ENCODE data around the gene ARMH2. TPM values are rescaled to one million over a fixed set of nuclear protein-coding genes. Genes with fewer than 3 reads are reported as not detected.

The ARMH2 gene
- polyA plus RNA-seq, 3 donors = 0.34 to 0.71 TPM; not detected in 1

DNA sequence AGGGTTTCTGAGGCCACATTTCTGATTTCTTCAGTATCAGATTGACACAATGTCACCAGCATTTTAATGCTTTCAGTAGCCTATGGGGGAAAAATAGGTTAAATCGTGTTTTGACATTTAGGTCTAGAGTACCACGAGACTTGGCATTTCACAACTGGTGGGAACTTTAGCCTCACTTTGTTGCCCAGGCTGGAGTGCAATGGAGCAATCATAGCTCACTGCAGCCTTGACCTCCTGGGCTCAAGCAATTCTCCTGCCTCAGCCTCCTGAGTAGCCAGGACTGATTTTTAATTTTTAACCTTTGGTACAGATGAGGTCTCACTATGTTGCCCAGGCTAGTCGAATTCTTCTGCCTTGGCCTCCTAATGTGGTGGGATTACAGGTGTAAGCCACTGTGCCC is 11.0 kb upstream of the ARMH2 start:
- no peak overlapping the region for H3K27ac Mint-ChIP-seq
- H3K27ac ChIP-seq (ENCODE audit: low read depth in 1 of 2, low read length in 2 of 2) = peak overlapping the region in 1 of 2 donors; percentile 34
- H3K36me3 Mint-ChIP-seq = peaks cover 59 to 65% of the 10 kb centered on the region in 2 donors

GRCh38 chr6:24807584-24807983 is 8.9 kb upstream of the ARMH2 start:
- Histone ChIP-seq H3K9me3 (replicated peaks in 1 of 2; ENCODE audit: control insufficient read depth in 1 of 2, insufficient read depth in 1 of 2, low read length in 2 of 2) (no peaks in the 10 kb centered on the region), H3K36me3 (replicated peaks in 1 of 2; ENCODE audit: control insufficient read depth in 1 of 2, insufficient read depth in 2 of 2, low read length in 2 of 2) (peaks cover 77 to 88% of the 10 kb centered on the region in 2 donors), H3K4me2 (replicated peaks; ENCODE audit: extremely low read depth, low read length, poor library complexity, severe bottlenecking) (no peak overlapping the region), H3K27ac (ENCODE audit: low read depth in 1 of 2, low read length in 2 of 2) (no peak overlapping the region), H4K20me1 (ENCODE audit: insufficient read depth, low read length) (peaks cover 86% of the 10 kb centered on the region), H3K4me1 (ENCODE audit: control insufficient read depth in 1 of 2, insufficient read depth in 2 of 2, low read length in 2 of 2) (no peaks in the 10 kb centered on the region), H3K4me3 (replicated peaks in 1 of 3; ENCODE audit: low read depth in 2 of 3, low read length in 3 of 3) (no peak overlapping the region), H3K9ac (ENCODE audit: insufficient read depth, low read length, poor library complexity, severe bottlenecking) (no peak overlapping the region), H3K79me2 (ENCODE audit: insufficient read depth, low read length) (no peaks in the 10 kb centered on the region), H3K27me3 (ENCODE audit: control insufficient read depth in 2 of 2, insufficient read depth in 2 of 2, low read length in 2 of 2) (no peaks in the 10 kb centered on the region), H2AFZ (ENCODE audit: insufficient read depth, low read depth, low read length, poor library complexity, severe bottlenecking) (no peak overlapping the region)
- intact Hi-C loops (cut with micrococcal nuclease) = no loop called here
- H3K4me3 Mint-ChIP-seq = no peak overlapping the region
- H3K27me3 Mint-ChIP-seq (ENCODE audit: low read depth in 3 of 3) = peaks cover 0 to 1% (median 0%) of the 10 kb centered on the region in 3 donors
- no peaks in the 10 kb centered on the region for H3K9me3 Mint-ChIP-seq
- H3K27ac Mint-ChIP-seq = peak overlapping the region in 2 of 7 donors; percentile 35 to 38
- no peak for TF ChIP-seq CTCF (IDR thresholded peaks at IDR 0.05)
- H3K4me1 Mint-ChIP-seq = no peaks in the 10 kb centered on the region
- DNase-seq = no peak
- WGBS (ENCODE audit: insufficient coverage) = no CpG with 5 or more reads among the region's 3 CpGs
- peaks cover 77 to 85% of the 10 kb centered on the region in 2 donors for H3K36me3 Mint-ChIP-seq

More for the DNA sequence above, 11.0 kb upstream of the ARMH2 start:
- Histone ChIP-seq H2AFZ (ENCODE audit: insufficient read depth, low read depth, low read length, poor library complexity, severe bottlenecking) (no peak overlapping the region), H3K9me3 (replicated peaks in 1 of 2; ENCODE audit: control insufficient read depth in 1 of 2, insufficient read depth in 1 of 2, low read length in 2 of 2) (no peaks in the 10 kb centered on the region), H3K36me3 (replicated peaks in 1 of 2; ENCODE audit: control insufficient read depth in 1 of 2, insufficient read depth in 2 of 2, low read length in 2 of 2) (peaks cover 57 to 67% of the 10 kb centered on the region in 2 donors), H3K79me2 (ENCODE audit: insufficient read depth, low read length) (no peaks in the 10 kb centered on the region), H3K27me3 (ENCODE audit: control insufficient read depth in 2 of 2, insufficient read depth in 2 of 2, low read length in 2 of 2) (no peaks in the 10 kb centered on the region), H3K4me1 (ENCODE audit: control insufficient read depth in 1 of 2, insufficient read depth in 2 of 2, low read length in 2 of 2) (no peaks in the 10 kb centered on the region), H3K4me2 (replicated peaks; ENCODE audit: extremely low read depth, low read length, poor library complexity, severe bottlenecking) (no peak overlapping the region), H3K9ac (ENCODE audit: insufficient read depth, low read length, poor library complexity, severe bottlenecking) (no peak overlapping the region), H3K4me3 (replicated peaks in 1 of 3; ENCODE audit: low read depth in 2 of 3, low read length in 3 of 3) (no peak overlapping the region), H4K20me1 (ENCODE audit: insufficient read depth, low read length) (peaks cover 66% of the 10 kb centered on the region)
- Mint-ChIP-seq H3K27me3 (ENCODE audit: low read depth in 3 of 3) (peaks cover 0 to 1% (median 0%) of the 10 kb centered on the region in 3 donors), H3K4me3 (no peak overlapping the region), H3K4me1 (no peaks in the 10 kb centered on the region), H3K9me3 (no peaks in the 10 kb centered on the region)
- DNase-seq = no peak
- no peak for TF ChIP-seq CTCF (IDR thresholded peaks at IDR 0.05)
- 82% methylated on average over 3 of the region's 3 CpGs for WGBS (ENCODE audit: insufficient coverage)
- intact Hi-C loops (cut with micrococcal nuclease) = no loop called here

All from CD14-positive monocyte (primary cell).